T-helper 1 cell treated with Interleukin-12 subunit alpha and Interleukin-12 subunit beta and Interleukin-4 antibody, amounts not matched to agents 30 ng/mL and 1 ng/mL, for 36 hours (primary cell): ENCODE data around the gene YTHDF2. TPM values are rescaled to one million over a fixed set of nuclear protein-coding genes. Genes with fewer than 3 reads are reported as not detected.

Experiments
- intact Hi-C: fragments of 100-400 bp; cut with micrococcal nuclease; formaldehyde crosslinking; loops from one replicate; pipeline ENCODE4 v1.15.1; 2024
- total RNA-seq: library from RNA; stranded (reverse); gene quantifications from 2 replicates; pipeline ENCODE4 v1.2.3, GENCODE V29; 2022

The YTHDF2 gene
- total RNA-seq, 1 donor from 2014 or later = 86.2 TPM

- intact Hi-C loops = no loop called here
Observed at GRCh38 chr1:28796352-28797211, 59.8 kb downstream of the YTHDF2 start.

- intact Hi-C loops = no loop called here
Observed at GRCh38 chr1:28800324-28800723, 63.6 kb downstream of the YTHDF2 start.

GRCh38 chr1:28801461-28801860 is 64.7 kb downstream of the YTHDF2 start:
- intact Hi-C loops = no loop called here

- intact Hi-C loops = no loop called here
Observed at GRCh38 chr1:28803051-28803450, 66.3 kb downstream of the YTHDF2 start.

- intact Hi-C loops = no loop called here
Observed at GRCh38 chr1:28803662-28804061, 66.9 kb downstream of the YTHDF2 start.

- intact Hi-C loops = no loop called here
Observed at GRCh38 chr1:28804071-28804470, 67.3 kb downstream of the YTHDF2 start.

GRCh38 chr1:28807046-28807445 is 70.3 kb downstream of the YTHDF2 start:
- intact Hi-C loops = no loop called here

GRCh38 chr1:28807986-28808385 is 71.2 kb downstream of the YTHDF2 start:
- intact Hi-C loops = no loop called here

GRCh38 chr1:28811369-28811765 is 74.6 kb downstream of the YTHDF2 start:
- intact Hi-C loops = no loop called here

GRCh38 chr1:28811766-28812668 is 75.3 kb downstream of the YTHDF2 start, which contains the start of gene OPRD1:
OPRD1 (plus strand) TSS chr1:28812170; CDS start chr1:28812384, 214 bp downstream.
- intact Hi-C loops = no loop called here

- intact Hi-C loops = no loop called here
Observed at GRCh38 chr1:28812669-28813468, 76.1 kb downstream of the YTHDF2 start.

- intact Hi-C loops = no loop called here
Observed at GRCh38 chr1:28813931-28814465, 77.3 kb downstream of the YTHDF2 start.

GRCh38 chr1:28815533-28816185 is 78.9 kb downstream of the YTHDF2 start:
- intact Hi-C loops = no loop called here

GRCh38 chr1:28817133-28817532 is 80.4 kb downstream of the YTHDF2 start:
- intact Hi-C loops = no loop called here

- intact Hi-C loops = no loop called here
Observed at GRCh38 chr1:28819020-28819419, 82.3 kb downstream of the YTHDF2 start.

Other genes starting within 250 kb of the YTHDF2 start
- gene RCC1, start 230.9 kb upstream of the YTHDF2 start, total RNA-seq = 55.8 and 58.3 TPM in 2 replicates
- gene TRNAU1AP, start 183.9 kb upstream of the YTHDF2 start, total RNA-seq = 46.1 and 54.3 TPM in 2 replicates
- gene RAB42, start 144.7 kb upstream of the YTHDF2 start, total RNA-seq = not detected in 2 replicates
- gene TAF12, start 93.9 kb upstream of the YTHDF2 start, total RNA-seq = 32.6 and 37.4 TPM in 2 replicates
- gene RNU11, start 88.3 kb upstream of the YTHDF2 start, total RNA-seq = not detected in 2 replicates
- 28.2 and 29.4 TPM in 2 replicates for gene GMEB1, start 68.2 kb upstream of the YTHDF2 start, total RNA-seq
- not detected in 2 replicates for gene OPRD1, start 75.2 kb downstream of the YTHDF2 start, total RNA-seq
- gene EPB41, start 177.6 kb downstream of the YTHDF2 start, total RNA-seq = 125 TPM in 2 replicates